Astrocyte of the spinal cord (primary cell): ENCODE measurements around the gene TAPBP.
"Not testable (repeated sequence)": the region's sequence is repeated elsewhere in the genome, so short reads cannot be mapped to it uniquely, and the experiment has no call there.

ENCODE experiments used
- DNase-seq: peaks from one replicate; pipeline ENCODE4 v3.0.0; 2011; ENCODE audit warnings: low read depth, low spot score
- H3K4me3 ChIP-seq: 2 replicates; pipeline ENCODE4 v1.5.1; 2011; ENCODE audit warnings: low read depth, mild to moderate bottlenecking, low read length, moderate library complexity
- in situ Hi-C: cut with HindIII; loops from 2 replicates; pipeline ENCODE4 v1.10.0; 2017; ENCODE audit warnings: low sequenced_read_pairs
- TF ChIP-seq, protein P1 (sequence below): IDR thresholded peaks from 2 replicates; pipeline ENCODE4 v1.5.1; 2012; ENCODE audit warnings: low read depth, mild to moderate bottlenecking, low read length, inconsistent platforms

TAPBP gene

DNA sequence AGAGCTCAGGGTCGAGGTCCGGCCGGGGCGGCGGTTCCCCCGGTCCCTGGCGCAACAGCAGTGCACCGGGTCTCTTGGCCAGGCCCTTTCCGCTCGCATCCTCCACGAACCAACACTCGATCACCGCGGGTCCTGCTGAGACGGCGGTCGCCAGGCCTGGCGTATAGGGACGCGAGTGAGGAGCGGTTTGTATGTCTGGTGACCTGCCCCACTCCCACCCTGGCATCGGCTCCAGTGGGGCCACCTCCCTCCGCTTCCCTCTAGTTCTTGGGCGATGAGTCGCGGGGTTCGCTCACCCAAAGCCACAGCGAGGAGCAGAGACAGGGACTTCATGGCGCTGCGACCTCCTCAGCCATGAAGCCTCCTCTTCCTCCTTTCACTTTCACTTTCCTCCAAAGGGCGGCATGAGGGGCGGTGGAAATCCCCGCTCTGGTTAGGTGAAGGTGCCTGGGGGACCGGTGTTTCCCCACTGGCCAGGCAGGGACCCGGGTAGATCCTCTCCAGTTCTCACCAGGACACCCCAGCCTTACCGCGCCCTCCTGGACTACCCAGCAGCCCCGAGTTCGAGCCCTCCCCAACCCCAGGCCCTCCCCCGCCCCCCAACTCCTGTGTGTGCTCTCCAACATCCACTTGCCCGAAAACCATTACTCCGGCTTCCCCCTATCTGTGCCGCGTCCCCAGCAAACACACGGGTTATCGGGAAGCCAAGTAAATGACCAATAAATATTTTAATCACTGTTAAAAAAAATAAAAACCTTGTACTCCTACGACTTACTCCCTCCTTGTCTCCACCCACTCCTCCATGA, at the start of gene TAPBP:
TAPBP (minus strand) TSS at position 370 of the 806 bp plus-strand sequence; CDS start at position 333, 37 bp downstream.
- in situ Hi-C loops = no loop called here
- TF ChIP-seq, protein P1, sequence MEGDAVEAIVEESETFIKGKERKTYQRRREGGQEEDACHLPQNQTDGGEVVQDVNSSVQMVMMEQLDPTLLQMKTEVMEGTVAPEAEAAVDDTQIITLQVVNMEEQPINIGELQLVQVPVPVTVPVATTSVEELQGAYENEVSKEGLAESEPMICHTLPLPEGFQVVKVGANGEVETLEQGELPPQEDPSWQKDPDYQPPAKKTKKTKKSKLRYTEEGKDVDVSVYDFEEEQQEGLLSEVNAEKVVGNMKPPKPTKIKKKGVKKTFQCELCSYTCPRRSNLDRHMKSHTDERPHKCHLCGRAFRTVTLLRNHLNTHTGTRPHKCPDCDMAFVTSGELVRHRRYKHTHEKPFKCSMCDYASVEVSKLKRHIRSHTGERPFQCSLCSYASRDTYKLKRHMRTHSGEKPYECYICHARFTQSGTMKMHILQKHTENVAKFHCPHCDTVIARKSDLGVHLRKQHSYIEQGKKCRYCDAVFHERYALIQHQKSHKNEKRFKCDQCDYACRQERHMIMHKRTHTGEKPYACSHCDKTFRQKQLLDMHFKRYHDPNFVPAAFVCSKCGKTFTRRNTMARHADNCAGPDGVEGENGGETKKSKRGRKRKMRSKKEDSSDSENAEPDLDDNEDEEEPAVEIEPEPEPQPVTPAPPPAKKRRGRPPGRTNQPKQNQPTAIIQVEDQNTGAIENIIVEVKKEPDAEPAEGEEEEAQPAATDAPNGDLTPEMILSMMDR = no peak
- DNase-seq = peak; percentile 73
- H3K4me3 ChIP-seq = peak within 1 kb of the TSS; percentile 83

DNA sequence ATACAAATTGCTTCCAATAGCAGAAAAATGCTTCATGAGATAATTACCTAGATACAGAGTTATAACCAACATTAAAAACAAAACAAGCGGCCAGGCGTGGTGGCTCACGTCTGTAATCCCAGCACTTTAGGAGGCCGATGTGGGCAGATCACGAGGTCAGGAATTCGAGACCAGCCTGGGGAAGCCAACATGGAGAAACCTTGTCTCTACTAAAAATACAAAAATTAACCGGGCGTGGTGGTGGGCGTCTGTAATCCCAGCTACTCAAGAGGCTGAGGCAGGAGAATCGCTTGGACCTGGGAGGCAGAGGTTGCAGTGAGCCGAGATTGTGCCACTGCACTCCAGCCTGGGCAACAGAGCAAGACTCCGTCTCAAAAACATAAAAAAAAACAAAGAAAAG, 49.6 kb upstream of the TAPBP start:
- in situ Hi-C loops, H3K4me3 ChIP-seq, DNase-seq: not testable (repeated sequence)

DNA sequence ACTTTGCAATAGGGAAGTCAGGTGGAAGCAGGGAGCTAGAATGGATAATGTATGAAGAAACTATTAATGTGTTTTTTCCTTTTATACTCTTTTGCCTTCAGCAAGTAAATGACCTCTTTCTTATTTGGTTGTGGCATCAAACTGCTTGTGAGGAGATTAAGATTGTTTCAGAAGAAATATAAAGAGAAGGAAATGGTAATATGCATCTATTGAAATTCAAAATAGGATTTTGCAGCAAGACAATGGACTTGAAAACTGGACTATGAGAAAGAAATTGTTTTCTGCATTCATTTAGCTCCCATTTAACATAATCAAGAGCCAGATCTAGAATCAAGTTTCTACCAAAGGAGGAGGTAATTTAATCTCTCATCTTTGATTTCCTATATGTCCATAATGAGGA, 45.5 kb upstream of the TAPBP start:
- in situ Hi-C loops = no loop called here
- no peak for DNase-seq
- H3K4me3 ChIP-seq = no peak overlapping the region
- TF ChIP-seq, protein P1 = no peak

DNA sequence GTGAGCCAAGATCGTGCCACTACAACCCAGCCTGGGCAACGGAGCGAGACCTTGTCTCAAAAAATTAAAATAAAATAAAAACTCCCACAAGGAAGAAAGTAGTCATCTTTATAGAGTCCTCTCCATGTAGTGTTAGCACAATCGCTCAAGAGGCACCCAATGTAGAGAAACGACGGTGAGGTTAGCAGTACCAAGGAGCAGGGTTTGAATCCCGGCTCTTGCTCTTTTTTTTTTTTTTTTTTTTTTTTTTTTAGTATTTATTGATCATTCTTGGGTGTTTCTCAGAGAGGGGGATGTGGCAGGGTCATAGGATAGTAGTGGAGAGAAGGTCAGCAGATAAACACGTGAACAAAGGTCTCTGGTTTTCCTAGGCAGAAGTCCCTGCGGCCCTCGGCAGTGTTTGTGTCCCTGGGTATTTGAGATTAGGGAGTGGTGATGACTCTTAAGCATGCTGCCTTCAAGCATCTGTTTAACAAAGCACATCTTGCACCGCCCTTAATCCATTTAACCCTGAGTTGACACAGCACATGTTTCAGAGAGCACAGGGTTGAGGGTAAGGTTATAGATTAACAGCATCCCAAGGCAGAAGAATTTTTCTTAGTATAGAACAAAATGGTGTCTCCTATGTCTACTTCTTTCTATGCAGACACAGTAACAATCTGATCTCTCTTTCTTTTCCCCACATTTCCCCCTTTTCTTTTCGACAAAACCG, 43.4 kb upstream of the TAPBP start:
- in situ Hi-C loops, H3K4me3 ChIP-seq, DNase-seq: not testable (repeated sequence)

DNA sequence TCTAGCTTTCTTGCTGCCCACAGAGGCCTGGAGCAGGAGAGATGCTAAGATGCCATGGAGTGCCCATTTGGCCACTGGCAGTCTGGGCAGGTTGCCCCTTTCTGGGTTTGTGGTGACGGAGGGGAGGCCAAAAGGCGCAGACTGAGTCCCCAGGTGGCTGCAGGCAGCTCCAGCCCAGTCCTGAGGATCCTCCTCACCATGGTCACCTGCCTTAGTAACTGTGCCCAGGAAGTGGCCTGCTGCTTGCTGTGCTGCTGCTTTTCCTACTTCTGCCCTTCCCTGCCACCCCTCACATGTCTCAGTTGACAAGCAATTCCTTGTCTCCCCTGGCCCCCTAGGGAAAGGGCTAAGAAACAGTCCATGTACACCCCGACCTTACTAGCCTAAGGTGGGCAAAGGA, 42.4 kb upstream of the TAPBP start:
- no peak overlapping the region for H3K4me3 ChIP-seq
- DNase-seq = no peak
- TF ChIP-seq, protein P1 = no peak
- in situ Hi-C loops = no loop called here

DNA sequence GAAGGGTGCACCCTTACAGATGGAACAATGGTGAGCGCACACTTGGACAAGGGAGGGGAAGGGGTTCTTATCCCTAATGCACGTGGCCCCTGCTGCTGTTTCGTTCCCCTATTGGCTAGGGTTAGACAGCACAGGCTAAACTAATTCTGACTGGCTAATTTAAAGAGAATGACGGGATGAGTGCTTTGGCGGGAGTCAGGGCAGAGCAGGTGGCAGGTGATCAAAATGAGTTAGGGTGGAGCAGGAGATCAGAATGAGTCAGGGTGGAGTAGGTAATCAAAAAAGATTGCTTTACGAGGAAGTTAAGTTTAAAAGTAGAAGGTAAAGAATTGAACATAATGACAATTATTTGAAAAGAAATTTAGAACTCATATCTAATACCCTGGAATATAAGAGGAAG, 42.0 kb upstream of the TAPBP start:
- DNase-seq, in situ Hi-C loops: not testable (repeated sequence)

DNA sequence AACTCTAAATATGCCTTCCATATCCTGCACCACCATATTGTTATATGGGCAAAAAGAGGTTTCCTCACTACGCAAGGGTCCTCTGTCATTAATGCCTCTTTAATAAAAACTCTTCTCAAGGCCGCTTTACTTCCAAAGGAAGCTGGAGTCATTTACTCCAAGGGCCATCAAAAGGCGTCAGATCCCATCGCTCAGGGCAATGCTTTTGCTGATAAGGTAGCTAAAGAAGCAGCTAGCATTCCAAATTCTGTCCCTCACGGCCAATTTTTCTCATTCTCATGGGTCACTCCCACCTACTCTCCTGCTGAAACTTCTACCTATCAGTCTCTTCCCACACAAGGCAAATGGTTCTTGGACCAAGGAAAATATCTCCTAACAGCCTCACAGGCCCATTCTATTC, 33.9 kb upstream of the TAPBP start:
- TF ChIP-seq, protein P1 = no peak
- in situ Hi-C loops = no loop called here
- no peak for DNase-seq
- H3K4me3 ChIP-seq = no peak overlapping the region

More for the DNA sequence above, 42.0 kb upstream of the TAPBP start:
- H3K4me3 ChIP-seq = not testable (repeated sequence)

DNA sequence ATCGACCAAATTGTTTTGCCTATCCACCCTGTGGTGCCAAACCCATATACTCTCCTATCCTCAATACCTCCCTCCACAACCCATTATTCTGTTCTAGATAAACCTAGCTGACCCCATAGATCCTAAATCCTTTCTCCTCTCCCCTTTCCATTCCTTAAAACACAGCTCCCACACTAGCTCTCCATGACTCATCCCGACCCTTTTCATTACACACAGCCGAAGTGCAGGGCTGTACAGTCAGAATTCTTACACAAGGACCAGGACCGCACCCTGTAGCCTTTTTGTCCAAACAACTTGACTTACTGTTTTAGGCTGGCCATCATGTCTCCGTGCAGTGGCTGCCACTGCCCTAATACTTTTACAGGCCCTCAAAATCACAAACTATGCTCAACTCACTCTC, 33.1 kb upstream of the TAPBP start:
- DNase-seq, H3K4me3 ChIP-seq, in situ Hi-C loops: not testable (repeated sequence)
